GM10248 (cell line): Measurements from ENCODE around the gene CALHM1.
A peak's percentile ranks its signal among the peaks of the same experiment; 100 is the strongest.

Experiments used
- CTCF ChIA-PET: fragments of 300-600 bp; sonication (Branson Sonifier 250); formaldehyde crosslinking; extraction: SDS; loops from one replicate; lab custom pipeline; 2021; ENCODE audit warnings: antibody characterized with exemption; lab: Yijun Ruan, JAX
- POLR2A ChIA-PET: fragments of 350-650 bp; sonication (Branson Sonifier 250); formaldehyde crosslinking; extraction: SDS; loops from one replicate; lab custom pipeline; 2020; ENCODE audit warnings: antibody characterized with exemption; lab: Yijun Ruan, JAX
- DNase-seq: peaks from one replicate; pipeline ENCODE4 v3.0.0; 2012; ENCODE audit errors: extremely low spot score
- CTCF ChIP-seq: IDR thresholded peaks from 2 replicates; pipeline ENCODE4 v1.5.1; 2012; ENCODE audit warnings: mild to moderate bottlenecking, low read depth; ENCODE audit errors: extremely low read depth, missing control alignments, control extremely low read depth

Gene CALHM1

GRCh38 chr10:103493916-103494877 lies 35.5 kb upstream of the CALHM1 start:
- TF ChIP-seq CTCF, result no peak
- peak; percentile 44 for DNase-seq
- CTCF ChIA-PET, result interaction anchor here (1.0 to 7.9 kb wide), 9 partner anchors 9 to 105 kb away, joined by 3 to 69 read pairs (median 4); no protein-coding TSS in a partner anchor
- POLR2A ChIA-PET, result no interaction called here

GRCh38 chr10:103493362-103493915 lies 34.7 kb upstream of the CALHM1 start, which contains the start of gene NEURL1:
NEURL1 (plus strand) TSS chr10:103493705; CDS start chr10:103494388, 683 bp downstream.
- no peak for DNase-seq
- CTCF ChIA-PET, result interaction anchor here (0.9 to 7.9 kb wide), 13 partner anchors 9 to 106 kb away, joined by 3 to 69 read pairs (median 4); partner anchors contain the start of gene ATP5MK
- POLR2A ChIA-PET, result no interaction called here
- no peak for TF ChIP-seq CTCF

- POLR2A ChIA-PET, result no interaction called here
- CTCF ChIA-PET, result interaction anchor here (0.8 to 7.9 kb wide), 18 partner anchors 8 to 193 kb away, joined by 3 to 69 read pairs (median 3); partner anchors contain the start of gene ATP5MK
- DNase-seq, result no peak
- TF ChIP-seq CTCF, result no peak
These were observed 34.1 kb upstream of the CALHM1 start for GRCh38 chr10:103492655-103493261.

GRCh38 chr10:103491729-103492364 lies 33.1 kb upstream of the CALHM1 start:
- ChIA-PET POLR2A (no interaction called here), CTCF (interaction anchor here (0.8 to 7.9 kb wide), 14 partner anchors 7 to 574 kb away, joined by 3 to 69 read pairs (median 3); partner anchors contain the start of genes ATP5MK and CNNM2)
- TF ChIP-seq CTCF, result no peak
- no peak for DNase-seq

- no peak for DNase-seq
- ChIA-PET POLR2A (interaction anchor here (0.8 kb wide), 1 partner anchor 40 kb away, joined by 4 read pairs; no protein-coding TSS in a partner anchor), CTCF (interaction anchor here (0.9 to 7.9 kb wide), 7 partner anchors 6 to 573 kb away, joined by 3 to 69 read pairs (median 5); partner anchors contain the start of gene CNNM2)
- no peak for TF ChIP-seq CTCF
These were observed 32.2 kb upstream of the CALHM1 start for GRCh38 chr10:103490986-103491314.
